Measurements from ENCODE around the gene NGRN. TPM values are rescaled to one million over a fixed set of nuclear protein-coding genes. Genes with fewer than 3 reads are reported as not detected.
"Not testable (repeated sequence)": the region's sequence is repeated elsewhere in the genome, so short reads cannot be mapped to it uniquely, and the experiment has no call there.

The NGRN gene
- total RNA-seq, 1 experiment from 2014 or later: 70.5 TPM

DNA sequence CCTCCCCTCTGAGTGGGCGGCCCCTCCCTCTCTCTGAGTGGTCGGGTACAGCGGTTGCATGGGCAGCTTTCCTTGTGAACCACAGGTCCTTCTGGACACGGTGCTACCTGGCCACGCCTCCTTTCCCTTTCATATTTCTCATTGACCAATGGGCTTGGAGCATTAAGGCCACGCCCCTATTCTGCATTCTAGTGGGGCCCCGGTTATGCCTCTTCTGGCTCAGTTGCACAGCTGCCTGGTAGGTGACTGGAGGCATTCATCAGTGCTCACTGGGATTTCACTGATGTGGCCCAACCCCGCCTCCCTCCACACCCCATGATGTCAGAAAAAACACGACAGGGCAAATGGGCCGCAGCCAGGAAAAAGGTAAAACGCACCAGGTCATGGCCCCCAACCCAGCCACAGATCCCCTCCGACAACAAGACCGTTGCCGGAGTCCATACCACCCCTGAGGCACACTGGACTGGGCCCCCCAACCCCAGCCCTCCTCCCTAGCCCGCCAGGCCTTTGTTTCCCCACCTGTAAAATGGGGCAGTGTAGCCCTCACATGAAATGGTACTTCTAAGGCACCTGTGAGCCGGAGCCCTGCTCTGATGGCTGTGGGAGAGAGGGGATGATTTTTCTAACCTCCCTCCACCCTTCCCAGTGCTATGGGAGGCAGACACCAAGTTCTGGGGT, 26.3 kb downstream of the NGRN start:
- Mint-ChIP-seq H3K4me3 (ENCODE audit: unreplicated experiment) (no peak overlapping the region), H3K27ac (ENCODE audit: low read depth, unreplicated experiment) (no peak overlapping the region), H3K27me3 (ENCODE audit: insufficient read depth, unreplicated experiment) (no peaks in the 10 kb centered on the region), H3K36me3 (ENCODE audit: insufficient read depth, unreplicated experiment) (no peaks in the 10 kb centered on the region), H3K4me1 (ENCODE audit: insufficient read depth, unreplicated experiment) (peaks cover 6% of the 10 kb centered on the region), H3K9me3 (ENCODE audit: unreplicated experiment) (no peaks in the 10 kb centered on the region)
- ChIA-PET CTCF (interaction anchor here (0.6 to 4.3 kb wide), 12 partner anchors 9 to 594 kb away, joined by 3 to 54 read pairs (median 4); no protein-coding TSS in a partner anchor), POLR2A (no interaction called here)
- intact Hi-C loops (cut with micrococcal nuclease): loop anchor here (2.0 kb wide), 2 partner anchors 29 to 401 kb away; no protein-coding TSS in a partner anchor
- BruUV-seq (replicated peaks): no TSS peak
- TF ChIP-seq, protein P1, sequence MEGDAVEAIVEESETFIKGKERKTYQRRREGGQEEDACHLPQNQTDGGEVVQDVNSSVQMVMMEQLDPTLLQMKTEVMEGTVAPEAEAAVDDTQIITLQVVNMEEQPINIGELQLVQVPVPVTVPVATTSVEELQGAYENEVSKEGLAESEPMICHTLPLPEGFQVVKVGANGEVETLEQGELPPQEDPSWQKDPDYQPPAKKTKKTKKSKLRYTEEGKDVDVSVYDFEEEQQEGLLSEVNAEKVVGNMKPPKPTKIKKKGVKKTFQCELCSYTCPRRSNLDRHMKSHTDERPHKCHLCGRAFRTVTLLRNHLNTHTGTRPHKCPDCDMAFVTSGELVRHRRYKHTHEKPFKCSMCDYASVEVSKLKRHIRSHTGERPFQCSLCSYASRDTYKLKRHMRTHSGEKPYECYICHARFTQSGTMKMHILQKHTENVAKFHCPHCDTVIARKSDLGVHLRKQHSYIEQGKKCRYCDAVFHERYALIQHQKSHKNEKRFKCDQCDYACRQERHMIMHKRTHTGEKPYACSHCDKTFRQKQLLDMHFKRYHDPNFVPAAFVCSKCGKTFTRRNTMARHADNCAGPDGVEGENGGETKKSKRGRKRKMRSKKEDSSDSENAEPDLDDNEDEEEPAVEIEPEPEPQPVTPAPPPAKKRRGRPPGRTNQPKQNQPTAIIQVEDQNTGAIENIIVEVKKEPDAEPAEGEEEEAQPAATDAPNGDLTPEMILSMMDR (IDR thresholded peaks at IDR 0.05; ENCODE audit: unreplicated experiment): no peak
- peak; percentile 69 for DNase-seq (ENCODE audit: unreplicated experiment)

DNA sequence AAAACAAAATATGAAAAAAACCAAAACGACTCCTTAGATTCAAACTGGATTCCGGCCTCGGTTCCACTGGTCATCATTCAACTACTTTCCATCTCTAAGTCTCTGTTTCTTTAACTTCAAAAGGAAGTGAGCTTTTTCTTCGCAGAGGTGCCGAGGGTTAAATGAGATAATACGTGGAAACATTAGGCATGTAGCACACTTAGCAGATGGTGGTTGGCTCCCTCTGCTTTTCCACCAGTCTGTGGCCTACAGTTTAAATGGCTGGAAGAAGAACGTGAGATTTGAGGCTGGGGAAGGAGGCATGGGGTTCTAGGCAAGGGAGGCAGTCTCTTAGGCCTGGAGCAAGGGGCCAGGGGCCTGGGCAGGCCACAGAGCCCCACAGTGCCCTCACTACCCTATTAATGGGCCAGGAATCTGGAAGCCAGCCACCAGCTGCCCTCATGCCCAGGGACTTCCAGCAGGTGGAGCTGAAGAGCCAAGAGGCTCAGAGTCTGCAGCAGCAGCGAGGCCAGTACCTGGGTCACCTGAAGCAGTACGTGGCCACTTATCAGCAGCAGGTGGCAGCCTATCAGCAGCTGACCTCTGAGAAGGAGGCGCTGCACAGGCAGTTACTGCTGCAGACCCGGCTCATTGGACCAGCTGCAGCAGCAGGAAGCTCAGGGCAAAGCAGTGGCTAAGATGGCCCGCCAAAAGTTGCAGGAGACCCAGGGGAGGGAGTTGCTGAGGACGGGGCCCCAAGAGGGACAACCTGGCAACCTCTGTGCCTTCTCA, 27.8 kb downstream of the NGRN start:
- not testable (repeated sequence) for H3K4me3 Mint-ChIP-seq (ENCODE audit: unreplicated experiment); H3K4me1 Mint-ChIP-seq (ENCODE audit: insufficient read depth, unreplicated experiment); H3K36me3 Mint-ChIP-seq (ENCODE audit: insufficient read depth, unreplicated experiment); H3K27ac Mint-ChIP-seq (ENCODE audit: low read depth, unreplicated experiment); H3K27me3 Mint-ChIP-seq (ENCODE audit: insufficient read depth, unreplicated experiment); BruUV-seq (replicated peaks); H3K9me3 Mint-ChIP-seq (ENCODE audit: unreplicated experiment)
- intact Hi-C loops (cut with micrococcal nuclease): loop anchor here (1.0 to 2.0 kb wide), 4 partner anchors 28 to 593 kb away; no protein-coding TSS in a partner anchor
- peak; percentile 88 for DNase-seq (ENCODE audit: unreplicated experiment)
- POLR2A ChIA-PET: interaction anchor here (0.8 to 1.1 kb wide), 2 partner anchors 18 to 26 kb away, joined by 3 read pairs; no protein-coding TSS in a partner anchor
- CTCF ChIA-PET: interaction anchor here (0.6 to 4.5 kb wide), 59 partner anchors 8 to 686 kb away, joined by 3 to 54 read pairs (median 4); partner anchors contain the start of genes HDDC3 and UNC45A
- TF ChIP-seq, protein P1 (IDR thresholded peaks at IDR 0.05; ENCODE audit: unreplicated experiment): peak; percentile 83

DNA sequence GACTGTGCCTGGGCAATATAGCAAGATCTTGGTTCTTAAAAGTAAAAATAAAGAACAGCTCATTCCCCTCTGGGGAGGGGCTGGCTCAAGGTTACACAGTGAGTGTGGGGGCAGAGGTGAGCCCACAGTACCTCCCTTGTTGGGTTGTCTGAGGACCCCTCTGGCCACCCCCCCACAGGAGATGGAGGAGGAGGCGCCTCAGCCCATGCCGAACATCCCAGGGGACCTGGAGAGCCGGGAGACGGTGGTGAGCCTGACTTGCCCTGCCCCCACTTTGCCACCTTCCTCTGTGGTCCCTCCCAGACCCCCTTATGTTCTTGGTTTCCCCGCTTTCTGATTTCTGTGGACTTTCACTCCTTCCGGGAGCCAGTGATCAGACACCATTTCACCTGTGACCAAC, 28.7 kb downstream of the NGRN start:
- no peak for DNase-seq (ENCODE audit: unreplicated experiment)
- ChIA-PET POLR2A (no interaction called here), CTCF (interaction anchor here (0.6 to 4.5 kb wide), 34 partner anchors 8 to 1656 kb away, joined by 3 to 54 read pairs (median 4); partner anchors contain the start of gene UNC45A)
- H3K4me1 Mint-ChIP-seq (ENCODE audit: insufficient read depth, unreplicated experiment): peaks cover 6% of the 10 kb centered on the region
- intact Hi-C loops (cut with micrococcal nuclease): no loop called here
- no peaks in the 10 kb centered on the region for H3K9me3 Mint-ChIP-seq (ENCODE audit: unreplicated experiment)
- no peaks in the 10 kb centered on the region for H3K36me3 Mint-ChIP-seq (ENCODE audit: insufficient read depth, unreplicated experiment)
- H3K4me3 Mint-ChIP-seq (ENCODE audit: unreplicated experiment): no peak overlapping the region
- no peaks in the 10 kb centered on the region for H3K27me3 Mint-ChIP-seq (ENCODE audit: insufficient read depth, unreplicated experiment)
- H3K27ac Mint-ChIP-seq (ENCODE audit: low read depth, unreplicated experiment): no peak overlapping the region
- TF ChIP-seq, protein P1 (IDR thresholded peaks at IDR 0.05; ENCODE audit: unreplicated experiment): no peak
- BruUV-seq (replicated peaks): no TSS peak

DNA sequence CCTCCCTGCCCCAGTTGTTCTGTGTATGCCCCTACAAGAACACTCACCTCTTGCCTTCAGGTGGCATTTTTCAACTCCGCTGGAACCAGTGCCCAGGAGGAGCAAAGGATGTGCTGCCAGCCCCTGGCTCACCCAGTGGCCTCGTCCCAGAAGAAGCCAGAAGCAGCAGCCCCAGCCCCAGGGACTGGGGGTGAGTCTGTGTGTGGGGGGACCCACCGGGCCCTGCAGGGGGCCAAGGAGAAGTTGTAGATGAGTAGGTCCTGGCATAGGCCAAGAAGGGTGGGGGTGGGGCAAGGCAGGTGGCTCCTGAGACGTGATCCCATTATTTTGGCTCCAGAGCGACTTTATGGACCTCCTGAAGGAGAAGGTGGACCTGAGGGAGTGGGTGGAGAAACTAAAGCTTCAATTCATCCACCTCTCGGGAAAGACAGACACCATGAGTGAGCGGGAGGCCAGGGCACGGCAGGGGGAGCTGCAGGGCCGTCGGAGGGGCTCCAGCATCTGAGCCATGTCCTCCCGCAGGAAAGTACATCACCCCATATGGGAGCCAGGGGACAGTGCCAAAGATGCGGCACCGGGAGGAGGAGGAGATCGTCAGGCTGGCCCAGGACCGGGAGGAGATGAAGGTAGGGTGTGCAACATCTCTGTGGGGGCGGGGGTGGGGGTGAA, 29.3 kb downstream of the NGRN start:
- Mint-ChIP-seq H3K4me3 (ENCODE audit: unreplicated experiment) (no peak overlapping the region), H3K36me3 (ENCODE audit: insufficient read depth, unreplicated experiment) (no peaks in the 10 kb centered on the region), H3K27me3 (ENCODE audit: insufficient read depth, unreplicated experiment) (no peaks in the 10 kb centered on the region), H3K9me3 (ENCODE audit: unreplicated experiment) (no peaks in the 10 kb centered on the region), H3K4me1 (ENCODE audit: insufficient read depth, unreplicated experiment) (peaks cover 6% of the 10 kb centered on the region), H3K27ac (ENCODE audit: low read depth, unreplicated experiment) (no peak overlapping the region)
- DNase-seq (ENCODE audit: unreplicated experiment): no peak
- TF ChIP-seq, protein P1 (IDR thresholded peaks at IDR 0.05; ENCODE audit: unreplicated experiment): no peak
- CTCF ChIA-PET: interaction anchor here (0.6 to 4.5 kb wide), 6 partner anchors 11 to 1655 kb away, joined by 4 to 54 read pairs (median 6); no protein-coding TSS in a partner anchor
- BruUV-seq (replicated peaks): no TSS peak
- intact Hi-C loops (cut with micrococcal nuclease): no loop called here
- POLR2A ChIA-PET: no interaction called here

Data from MCF 10A (cell line).